Measurements from ENCODE around the gene FGD3. TPM values are rescaled to one million over a fixed set of nuclear protein-coding genes. Genes with fewer than 3 reads are reported as not detected.

FGD3 gene
- total RNA-seq, 1 donor from 2014 or later: 1.8 TPM

GRCh38 chr9:92980085-92980745 is 32.9 kb downstream of the FGD3 start:
- H3K4me1 ChIP-seq: peaks cover 15% of the 10 kb centered on the region
- H3K36me3 ChIP-seq: no peaks in the 10 kb centered on the region
- no peaks in the 10 kb centered on the region for H3K27me3 ChIP-seq (ENCODE audit: low read depth)
- H3K4me3 ChIP-seq: no peak overlapping the region
- intact Hi-C loops (cut with micrococcal nuclease): no loop called here
- H3K9me3 ChIP-seq (replicated peaks): peaks cover 23% of the 10 kb centered on the region
- DNase-seq: no peak
- H3K27ac ChIP-seq (replicated peaks): no peak overlapping the region
- TF ChIP-seq, protein P1, sequence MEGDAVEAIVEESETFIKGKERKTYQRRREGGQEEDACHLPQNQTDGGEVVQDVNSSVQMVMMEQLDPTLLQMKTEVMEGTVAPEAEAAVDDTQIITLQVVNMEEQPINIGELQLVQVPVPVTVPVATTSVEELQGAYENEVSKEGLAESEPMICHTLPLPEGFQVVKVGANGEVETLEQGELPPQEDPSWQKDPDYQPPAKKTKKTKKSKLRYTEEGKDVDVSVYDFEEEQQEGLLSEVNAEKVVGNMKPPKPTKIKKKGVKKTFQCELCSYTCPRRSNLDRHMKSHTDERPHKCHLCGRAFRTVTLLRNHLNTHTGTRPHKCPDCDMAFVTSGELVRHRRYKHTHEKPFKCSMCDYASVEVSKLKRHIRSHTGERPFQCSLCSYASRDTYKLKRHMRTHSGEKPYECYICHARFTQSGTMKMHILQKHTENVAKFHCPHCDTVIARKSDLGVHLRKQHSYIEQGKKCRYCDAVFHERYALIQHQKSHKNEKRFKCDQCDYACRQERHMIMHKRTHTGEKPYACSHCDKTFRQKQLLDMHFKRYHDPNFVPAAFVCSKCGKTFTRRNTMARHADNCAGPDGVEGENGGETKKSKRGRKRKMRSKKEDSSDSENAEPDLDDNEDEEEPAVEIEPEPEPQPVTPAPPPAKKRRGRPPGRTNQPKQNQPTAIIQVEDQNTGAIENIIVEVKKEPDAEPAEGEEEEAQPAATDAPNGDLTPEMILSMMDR (IDR thresholded peaks at IDR 0.05; ENCODE audit: borderline replicate concordance): no peak

- intact Hi-C loops (cut with micrococcal nuclease): no loop called here
- Histone ChIP-seq H3K4me3 (no peak overlapping the region), H3K9me3 (replicated peaks) (peaks cover 23% of the 10 kb centered on the region), H3K36me3 (no peaks in the 10 kb centered on the region), H3K27me3 (ENCODE audit: low read depth) (no peaks in the 10 kb centered on the region), H3K27ac (replicated peaks) (no peak overlapping the region), H3K4me1 (peaks cover 15% of the 10 kb centered on the region)
- DNase-seq: no peak
- TF ChIP-seq, protein P1 (IDR thresholded peaks at IDR 0.05; ENCODE audit: borderline replicate concordance): no peak
These were observed 34.8 kb downstream of the FGD3 start for GRCh38 chr9:92982130-92982529.

- H3K27ac ChIP-seq (replicated peaks): no peak overlapping the region
- TF ChIP-seq, protein P1 (IDR thresholded peaks at IDR 0.05; ENCODE audit: borderline replicate concordance): no peak
- no peaks in the 10 kb centered on the region for H3K36me3 ChIP-seq
- no peak for DNase-seq
- no peaks in the 10 kb centered on the region for H3K27me3 ChIP-seq (ENCODE audit: low read depth)
- peaks cover 23% of the 10 kb centered on the region for H3K9me3 ChIP-seq (replicated peaks)
- peaks cover 4% of the 10 kb centered on the region for H3K4me1 ChIP-seq
- no peak overlapping the region for H3K4me3 ChIP-seq
- intact Hi-C loops (cut with micrococcal nuclease): no loop called here
These were observed 36.8 kb downstream of the FGD3 start for GRCh38 chr9:92983984-92984589.

GRCh38 chr9:92984976-92985375 is 37.7 kb downstream of the FGD3 start:
- Histone ChIP-seq H3K27me3 (ENCODE audit: low read depth) (no peaks in the 10 kb centered on the region), H3K27ac (replicated peaks) (no peak overlapping the region), H3K36me3 (no peaks in the 10 kb centered on the region), H3K9me3 (replicated peaks) (peaks cover 23% of the 10 kb centered on the region), H3K4me3 (no peak overlapping the region), H3K4me1 (no peaks in the 10 kb centered on the region)
- DNase-seq: no peak
- TF ChIP-seq, protein P1 (IDR thresholded peaks at IDR 0.05; ENCODE audit: borderline replicate concordance): no peak
- intact Hi-C loops (cut with micrococcal nuclease): no loop called here

- TF ChIP-seq, protein P1 (IDR thresholded peaks at IDR 0.05; ENCODE audit: borderline replicate concordance): peak; percentile 47
These were observed 39.1 kb downstream of the FGD3 start for GRCh38 chr9:92986176-92987119.

More at GRCh38 chr9:92986176-92987119, 39.1 kb downstream of the FGD3 start:
- Histone ChIP-seq H3K4me3 (no peak overlapping the region), H3K27me3 (ENCODE audit: low read depth) (no peaks in the 10 kb centered on the region), H3K27ac (replicated peaks) (no peak overlapping the region), H3K36me3 (no peaks in the 10 kb centered on the region), H3K9me3 (replicated peaks) (peaks cover 23% of the 10 kb centered on the region), H3K4me1 (no peaks in the 10 kb centered on the region)
- intact Hi-C loops (cut with micrococcal nuclease): no loop called here
- no peak for DNase-seq

Measured in left ventricle myocardium inferior (tissue), 1 donor.